ENCODE measurements around the gene B4GALNT4. TPM values are rescaled to one million over a fixed set of nuclear protein-coding genes. Genes with fewer than 3 reads are reported as not detected.
"Not testable (repeated sequence)": the region's sequence is repeated elsewhere in the genome, so short reads cannot be mapped to it uniquely, and the experiment has no call there.

Gene B4GALNT4
- total and polyA plus RNA-seq, 4 donors: 0.15 to 0.42 (median 0.42) TPM; not detected in 1

DNA sequence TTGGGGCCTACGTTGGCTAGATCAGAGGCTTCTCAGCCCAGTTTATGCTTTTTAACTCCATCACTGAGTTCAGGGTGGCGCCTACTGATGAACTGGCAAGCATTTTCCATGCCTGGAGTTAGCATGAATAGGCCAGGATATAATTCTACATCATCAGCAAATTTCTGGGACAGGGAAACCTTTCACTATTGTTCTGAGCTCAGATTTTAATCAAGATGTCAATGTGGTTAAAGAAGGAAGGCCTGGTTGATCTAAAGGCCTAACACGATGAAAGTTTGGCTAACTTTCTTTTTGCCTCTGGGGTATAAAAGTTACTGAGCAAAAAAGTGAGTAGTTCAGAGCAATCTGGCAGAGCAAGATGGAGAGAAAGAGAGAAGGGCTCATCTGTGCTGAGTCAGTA, 27.0 kb upstream of the B4GALNT4 start:
- no peaks in the 10 kb centered on the region for H3K4me1 ChIP-seq (ENCODE audit: control insufficient read depth in 4 of 4, insufficient read depth in 4 of 4, low read length in 3 of 4)
- no peak overlapping the region for H3K27ac ChIP-seq (ENCODE audit: low read depth in 1 of 2, low read length in 2 of 2)
- no peak overlapping the region for H3K4me3 ChIP-seq (ENCODE audit: low read depth in 1 of 3, low read length in 3 of 3)
- H3K9ac ChIP-seq (ENCODE audit: low read depth in 1 of 2, low read length in 2 of 2): no peak overlapping the region
- H3K9me3 ChIP-seq (ENCODE audit: control insufficient read depth in 4 of 4, low read length in 3 of 4): no peaks in the 10 kb centered on the region
- no peak for TF ChIP-seq SP1 (IDR thresholded peaks at IDR 0.05)
- no peak for TF ChIP-seq NR2F2 (IDR thresholded peaks at IDR 0.05)
- TF ChIP-seq GABPA (IDR thresholded peaks at IDR 0.05 in 1 of 2, conservative IDR thresholded peaks at IDR 0.05 in 1 of 2): no peak
- TF ChIP-seq RXRA (IDR thresholded peaks at IDR 0.05): no peak
- no peaks in the 10 kb centered on the region for H3K27me3 ChIP-seq (ENCODE audit: control insufficient read depth in 4 of 4, insufficient read depth in 4 of 4, low read length in 3 of 4)
- no peak for DNase-seq (ENCODE audit: low spot score)
- 77% methylated on average over 3 of the region's 3 CpGs for WGBS
- no peaks in the 10 kb centered on the region for H3K36me3 ChIP-seq (ENCODE audit: control insufficient read depth in 4 of 4, insufficient read depth in 3 of 4, low read depth in 1 of 4, low read length in 3 of 4)

DNA sequence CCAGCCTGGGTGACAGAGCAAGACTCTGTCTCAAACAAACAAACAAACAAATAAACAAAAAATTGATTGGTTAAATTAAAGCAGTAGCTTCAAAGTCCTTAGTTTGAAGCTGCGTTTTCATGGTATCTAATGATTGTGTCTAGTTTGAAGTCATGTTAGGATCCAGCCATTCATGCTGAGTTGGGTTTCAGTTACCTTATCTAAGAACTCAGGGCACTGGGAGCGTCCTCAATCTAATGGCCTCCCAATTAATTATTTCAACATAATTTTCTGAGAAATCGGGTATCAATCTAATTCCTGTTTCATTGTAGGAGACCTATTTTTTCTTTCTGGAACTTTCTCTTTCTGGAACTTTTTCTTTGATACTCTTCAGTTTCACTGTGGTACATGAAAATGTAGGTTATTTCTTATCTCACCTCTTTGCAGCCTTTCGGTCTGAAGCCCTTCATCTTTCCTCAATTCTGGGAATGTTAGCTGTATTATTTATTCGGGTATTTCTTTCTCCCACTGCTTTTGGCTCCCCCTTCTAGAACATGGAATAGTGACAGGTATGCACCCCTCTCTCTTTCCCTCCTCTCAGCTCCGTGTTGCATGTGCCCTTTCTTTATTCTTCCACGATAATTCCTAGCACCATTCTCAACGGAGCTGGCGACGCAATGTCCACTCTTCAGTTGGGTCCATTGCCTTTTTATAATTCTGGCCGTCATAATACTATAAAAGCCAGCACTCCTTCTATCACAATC, 24.3 kb upstream of the B4GALNT4 start:
- no peak overlapping the region for H3K27ac ChIP-seq (ENCODE audit: low read depth in 1 of 2, low read length in 2 of 2)
- H3K4me3 ChIP-seq (ENCODE audit: low read depth in 1 of 3, low read length in 3 of 3): no peak overlapping the region
- no peak for TF ChIP-seq SP1 (IDR thresholded peaks at IDR 0.05)
- no peaks in the 10 kb centered on the region for H3K36me3 ChIP-seq (ENCODE audit: control insufficient read depth in 4 of 4, insufficient read depth in 3 of 4, low read depth in 1 of 4, low read length in 3 of 4)
- H3K9me3 ChIP-seq (ENCODE audit: control insufficient read depth in 4 of 4, low read length in 3 of 4): no peaks in the 10 kb centered on the region
- no peaks in the 10 kb centered on the region for H3K27me3 ChIP-seq (ENCODE audit: control insufficient read depth in 4 of 4, insufficient read depth in 4 of 4, low read length in 3 of 4)
- WGBS: 96% methylated on average over 11 of the region's 11 CpGs
- no peak overlapping the region for H3K9ac ChIP-seq (ENCODE audit: low read depth in 1 of 2, low read length in 2 of 2)
- no peaks in the 10 kb centered on the region for H3K4me1 ChIP-seq (ENCODE audit: control insufficient read depth in 4 of 4, insufficient read depth in 4 of 4, low read length in 3 of 4)
- DNase-seq (ENCODE audit: low spot score): no peak

DNA sequence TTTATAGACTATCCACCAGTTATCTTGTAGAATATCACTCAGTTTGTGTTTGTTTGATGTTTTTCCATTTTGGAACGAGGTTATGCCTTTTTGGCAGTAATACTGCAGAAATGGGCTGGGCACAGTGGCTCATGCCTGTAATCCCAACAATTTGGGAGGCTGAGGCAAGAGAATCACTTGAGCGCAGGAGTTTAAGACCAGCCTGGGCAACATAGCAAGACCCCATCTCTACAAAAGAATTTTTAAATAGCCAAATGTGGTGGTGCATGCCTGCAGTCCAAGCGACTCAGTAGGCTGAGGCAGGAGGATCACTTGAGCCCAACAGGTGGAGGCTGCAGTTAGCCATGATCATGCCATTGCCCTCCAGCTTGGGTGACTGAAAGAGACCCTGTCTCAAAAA, 22.8 kb upstream of the B4GALNT4 start:
- peaks cover 0 to 3% (median 0%) of the 10 kb centered on the region in 4 donors for H3K4me1 ChIP-seq (ENCODE audit: control insufficient read depth in 4 of 4, insufficient read depth in 4 of 4, low read length in 3 of 4)
- no peak for DNase-seq (ENCODE audit: low spot score)
- H3K4me3 ChIP-seq (ENCODE audit: low read depth in 1 of 3, low read length in 3 of 3): no peak overlapping the region
- H3K9me3 ChIP-seq (ENCODE audit: control insufficient read depth in 4 of 4, low read length in 3 of 4): no peaks in the 10 kb centered on the region
- WGBS: 76% methylated on average over 3 of the region's 3 CpGs
- no peak overlapping the region for H3K9ac ChIP-seq (ENCODE audit: low read depth in 1 of 2, low read length in 2 of 2)
- no peaks in the 10 kb centered on the region for H3K27me3 ChIP-seq (ENCODE audit: control insufficient read depth in 4 of 4, insufficient read depth in 4 of 4, low read length in 3 of 4)
- no peak overlapping the region for H3K27ac ChIP-seq (ENCODE audit: low read depth in 1 of 2, low read length in 2 of 2)
- no peaks in the 10 kb centered on the region for H3K36me3 ChIP-seq (ENCODE audit: control insufficient read depth in 4 of 4, insufficient read depth in 3 of 4, low read depth in 1 of 4, low read length in 3 of 4)
- no peak for TF ChIP-seq EGR1 (IDR thresholded peaks at IDR 0.05; ENCODE audit: low read depth in 2 of 2)
- TF ChIP-seq TAF1 (conservative IDR thresholded peaks at IDR 0.05): no peak
- TF ChIP-seq FOXA2 (IDR thresholded peaks at IDR 0.05): no peak
- TF ChIP-seq RXRA (IDR thresholded peaks at IDR 0.05): no peak
- TF ChIP-seq, protein P1, sequence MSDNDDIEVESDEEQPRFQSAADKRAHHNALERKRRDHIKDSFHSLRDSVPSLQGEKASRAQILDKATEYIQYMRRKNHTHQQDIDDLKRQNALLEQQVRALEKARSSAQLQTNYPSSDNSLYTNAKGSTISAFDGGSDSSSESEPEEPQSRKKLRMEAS (IDR thresholded peaks at IDR 0.05): no peak
- TF ChIP-seq, protein P2, sequence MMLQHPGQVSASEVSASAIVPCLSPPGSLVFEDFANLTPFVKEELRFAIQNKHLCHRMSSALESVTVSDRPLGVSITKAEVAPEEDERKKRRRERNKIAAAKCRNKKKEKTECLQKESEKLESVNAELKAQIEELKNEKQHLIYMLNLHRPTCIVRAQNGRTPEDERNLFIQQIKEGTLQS (IDR thresholded peaks at IDR 0.05): no peak

DNA sequence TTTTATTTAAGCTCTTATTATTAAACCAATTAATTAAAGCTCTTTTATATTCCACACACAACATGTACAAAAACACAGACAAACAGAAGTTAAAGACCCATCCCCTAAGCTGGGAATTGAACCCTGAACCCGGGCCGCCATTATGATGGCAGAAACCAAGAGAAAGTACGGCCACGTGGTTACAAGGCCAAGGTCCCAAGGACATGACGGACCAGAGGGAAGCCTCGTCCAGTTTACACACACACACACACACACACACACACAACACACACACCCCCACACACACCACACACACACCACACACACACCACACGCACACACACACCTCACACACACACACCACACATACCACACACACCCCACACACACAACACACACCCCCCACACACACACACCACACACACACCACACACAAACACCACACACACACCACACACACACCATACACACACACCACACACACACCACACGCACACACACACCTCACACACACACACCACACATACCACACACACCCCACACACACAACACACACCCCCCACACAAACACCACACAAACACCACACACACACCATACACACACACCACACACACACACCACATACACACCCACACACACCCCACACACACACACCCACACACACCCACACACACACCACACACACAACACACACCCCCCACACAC, 19.9 kb upstream of the B4GALNT4 start:
- H3K27ac ChIP-seq (ENCODE audit: low read depth in 1 of 2, low read length in 2 of 2); H3K36me3 ChIP-seq (ENCODE audit: control insufficient read depth in 4 of 4, insufficient read depth in 3 of 4, low read depth in 1 of 4, low read length in 3 of 4); H3K27me3 ChIP-seq (ENCODE audit: control insufficient read depth in 4 of 4, insufficient read depth in 4 of 4, low read length in 3 of 4); H3K9me3 ChIP-seq (ENCODE audit: control insufficient read depth in 4 of 4, low read length in 3 of 4); H3K9ac ChIP-seq (ENCODE audit: low read depth in 1 of 2, low read length in 2 of 2); H3K4me3 ChIP-seq (ENCODE audit: low read depth in 1 of 3, low read length in 3 of 3); DNase-seq (ENCODE audit: low spot score): not testable (repeated sequence)
- peaks cover 3 to 16% (median 9%) of the 10 kb centered on the region in 4 donors for H3K4me1 ChIP-seq (ENCODE audit: control insufficient read depth in 4 of 4, insufficient read depth in 4 of 4, low read length in 3 of 4)
- WGBS: 70% methylated on average over 8 of the region's 8 CpGs

DNA sequence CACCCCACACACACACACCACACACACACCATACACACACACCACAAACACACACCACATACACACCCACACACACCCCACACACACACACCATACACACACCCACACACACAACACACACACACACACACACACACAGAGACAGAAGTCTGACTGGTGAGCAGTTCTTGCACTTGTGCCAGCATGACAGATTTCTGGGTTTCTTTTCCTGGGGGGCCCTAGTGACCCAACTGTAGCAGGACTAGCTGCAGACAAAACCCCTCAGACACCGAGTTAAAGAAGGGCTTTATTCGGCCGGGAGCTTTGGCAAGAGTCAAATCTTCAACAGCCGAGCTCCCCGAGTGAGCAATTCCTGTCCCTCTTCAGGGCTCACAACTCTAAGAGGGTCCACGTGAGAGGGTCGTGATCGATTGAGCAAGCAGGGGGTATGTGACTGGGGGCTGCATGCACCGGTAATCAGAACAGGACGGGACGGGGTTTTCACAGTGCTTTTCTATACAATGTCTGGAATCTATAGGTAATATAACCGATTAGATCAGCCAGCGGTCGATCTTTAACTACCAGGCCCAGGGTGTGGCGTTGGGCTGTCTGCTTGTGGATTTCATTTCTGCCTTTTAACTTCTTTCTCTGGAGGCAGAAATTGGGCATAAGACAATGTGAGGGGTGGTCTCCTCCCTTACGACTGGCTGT, 19.1 kb upstream of the B4GALNT4 start:
- H3K27me3 ChIP-seq (ENCODE audit: control insufficient read depth in 4 of 4, insufficient read depth in 4 of 4, low read length in 3 of 4); DNase-seq (ENCODE audit: low spot score); H3K4me3 ChIP-seq (ENCODE audit: low read depth in 1 of 3, low read length in 3 of 3); H3K9ac ChIP-seq (ENCODE audit: low read depth in 1 of 2, low read length in 2 of 2); H3K27ac ChIP-seq (ENCODE audit: low read depth in 1 of 2, low read length in 2 of 2); H3K36me3 ChIP-seq (ENCODE audit: control insufficient read depth in 4 of 4, insufficient read depth in 3 of 4, low read depth in 1 of 4, low read length in 3 of 4); H3K9me3 ChIP-seq (ENCODE audit: control insufficient read depth in 4 of 4, low read length in 3 of 4): not testable (repeated sequence)
- 77% methylated on average over 16 of the region's 16 CpGs for WGBS
- peaks cover 3 to 16% (median 9%) of the 10 kb centered on the region in 4 donors for H3K4me1 ChIP-seq (ENCODE audit: control insufficient read depth in 4 of 4, insufficient read depth in 4 of 4, low read length in 3 of 4)
